ENCODE data around the gene KPNA6. TPM values are rescaled to one million over a fixed set of nuclear protein-coding genes. Genes with fewer than 3 reads are reported as not detected.

KPNA6 gene
- total and polyA plus RNA-seq, 9 of the 15 experiments (the other 6 are each of a cell fraction or from before 2014, with no cell fraction given): 20.1 to 54.6 (median 32.2) TPM

- TF ChIP-seq E2F5 (CRISPR knock-in tag; IDR thresholded peaks at IDR 0.05): no peak
- 0 out of 2 replicates have a peak, but pooled peaks have one; percentile 78 for TF ChIP-seq ARID2 (IDR thresholded peaks at IDR 0.05)
- TF ChIP-seq MTA3 (IDR thresholded peaks at IDR 0.05; ENCODE audit: borderline replicate concordance): peak; percentile 43; the same call in 1 of the 2 replicates
- no peak for TF ChIP-seq ZNF175 (CRISPR knock-in tag; IDR thresholded peaks at IDR 0.05; ENCODE audit: low read depth)
- TF ChIP-seq SPI1 (IDR thresholded peaks at IDR 0.05; ENCODE audit: borderline replicate concordance, low read depth, low read length): peak; percentile 11; the same call in 1 of the 2 replicates
- TF ChIP-seq ZNF395 (CRISPR knock-in tag; IDR thresholded peaks at IDR 0.05): no peak
- peak; percentile 44 for TF ChIP-seq ZFX (CRISPR knock-in tag; IDR thresholded peaks at IDR 0.05)
- TF ChIP-seq TBP (optimal IDR thresholded peaks at IDR 0.05; ENCODE audit: low read depth, low read length): peak; percentile 25
- peak; percentile 57; the same call in 1 of the 2 replicates for TF ChIP-seq CTBP1 (IDR thresholded peaks at IDR 0.05; ENCODE audit: borderline replicate concordance)
- no peak for TF ChIP-seq U2AF2 (optimal IDR thresholded peaks at IDR 0.05; ENCODE audit: low read depth, low read length)
- TF ChIP-seq REST (IDR thresholded peaks at IDR 0.05; ENCODE audit: borderline replicate concordance): peak; percentile 88
- TF ChIP-seq REST (CRISPR knock-in tag; IDR thresholded peaks at IDR 0.05; ENCODE audit: low read depth): no peak
- 0 out of 2 replicates have a peak, but pooled peaks have one; percentile 16 for TF ChIP-seq RBFOX2 (IDR thresholded peaks at IDR 0.05; ENCODE audit: low read depth, low read length)
- TF ChIP-seq MNT (conservative IDR thresholded peaks at IDR 0.05): no peak
- TF ChIP-seq ZNF583 (CRISPR knock-in tag; IDR thresholded peaks at IDR 0.05): no peak
Observed at GRCh38 chr1:32215629-32216480, 108.0 kb downstream of the KPNA6 start (continued).
